Loucy (cell line): ENCODE results near the gene PRKCQ.

Experiments used
- H2AFZ ChIP-seq: fragments of 200-600 bp; sonication (generic); 2 replicates; pipeline ENCODE4 v1.6.0; 2016; ENCODE audit warnings: antibody characterized with exemption, mild to moderate bottlenecking, low read length, moderate library complexity
- H3F3A ChIP-seq: fragments of 200-600 bp; 2 replicates; pipeline ENCODE4 v1.6.0; 2016; ENCODE audit warnings: antibody characterized with exemption, low read depth, mild to moderate bottlenecking
- H3K27me3 ChIP-seq: fragments of 200-600 bp; sonication (generic); 2 replicates; pipeline ENCODE4 v1.6.1; 2014; ENCODE audit warnings: low read length, mild to moderate bottlenecking; ENCODE audit not compliant: insufficient read depth, poor library complexity, severe bottlenecking
- H3K36me3 ChIP-seq: fragments of 200-600 bp; sonication (generic); 2 replicates; pipeline ENCODE4 v1.6.1; 2016; ENCODE audit warnings: low read length; ENCODE audit not compliant: insufficient read depth
- H3K4me1 ChIP-seq: fragments of 200-600 bp; sonication (generic); 2 replicates; pipeline ENCODE4 v1.5.1; 2014; ENCODE audit warnings: low read length, mild to moderate bottlenecking; ENCODE audit not compliant: insufficient read depth, poor library complexity, severe bottlenecking
- H3K4me2 ChIP-seq: fragments of 200-600 bp; sonication (generic); 2 replicates; pipeline ENCODE4 v1.6.0; 2014; ENCODE audit warnings: antibody characterized with exemption, low read length, low read depth, mild to moderate bottlenecking; ENCODE audit not compliant: poor library complexity, severe bottlenecking
- H3K4me3 ChIP-seq: fragments of 200-600 bp; sonication (generic); 2 replicates; pipeline ENCODE4 v1.5.1; 2014; ENCODE audit warnings: low read length, mild to moderate bottlenecking, mixed read lengths; ENCODE audit not compliant: poor library complexity, severe bottlenecking
- H3K79me2 ChIP-seq: fragments of 200-600 bp; sonication (generic); 2 replicates; pipeline ENCODE4 v1.6.1; 2014; ENCODE audit warnings: low read length; ENCODE audit not compliant: insufficient read depth
- H3K9ac ChIP-seq: fragments of 200-600 bp; sonication (generic); 2 replicates; pipeline ENCODE4 v1.6.0; 2014; ENCODE audit warnings: mild to moderate bottlenecking, low read depth, low read length, moderate library complexity; ENCODE audit not compliant: poor library complexity, severe bottlenecking
- H3K9me2 ChIP-seq: fragments of 200-600 bp; sonication (generic); replicated peaks from 2 replicates; pipeline ENCODE4 v1.6.1; 2016; ENCODE audit warnings: low read depth, low read length, mixed read lengths
- H3K9me3 ChIP-seq: fragments of 200-600 bp; sonication (generic); 2 replicates; pipeline ENCODE4 v1.6.1; 2014; ENCODE audit warnings: mild to moderate bottlenecking, antibody characterized with exemption, low read length, low read depth; ENCODE audit not compliant: insufficient read depth
- H4K20me1 ChIP-seq: fragments of 200-600 bp; sonication (generic); 2 replicates; pipeline ENCODE4 v1.6.0; 2014; ENCODE audit warnings: antibody characterized with exemption, low read length, mild to moderate bottlenecking; ENCODE audit not compliant: insufficient read depth, poor library complexity, severe bottlenecking
- CTCF ChIP-seq: fragments of 200-600 bp; sonication (generic); conservative IDR thresholded peaks from 2 replicates; pipeline ENCODE4 v1.5.1; 2014; ENCODE audit warnings: mild to moderate bottlenecking, antibody characterized with exemption, low read length
- EZH2phosphoT487 ChIP-seq: fragments of 200-600 bp; IDR thresholded peaks from 2 replicates; pipeline ENCODE4 v1.6.1; 2018; ENCODE audit warnings: antibody characterized with exemption, mild to moderate bottlenecking, moderate library complexity, borderline replicate concordance

PRKCQ gene

GRCh38 chr10:6602700-6603084 lies 22.6 kb upstream of the PRKCQ start:
- Histone ChIP-seq H3K27me3 (no peaks in the 10 kb centered on the region), H3F3A (no peaks in the 10 kb centered on the region), H3K79me2 (no peaks in the 10 kb centered on the region), H4K20me1 (no peaks in the 10 kb centered on the region), H3K4me2 (no peak overlapping the region), H3K9me2 (no peaks in the 10 kb centered on the region), H3K9ac (no peak overlapping the region), H2AFZ (no peak overlapping the region), H3K4me3 (no peak overlapping the region), H3K9me3 (no peaks in the 10 kb centered on the region), H3K36me3 (no peaks in the 10 kb centered on the region), H3K4me1 (peaks cover 44% of the 10 kb centered on the region)
- TF ChIP-seq CTCF, result no peak
- no peak for TF ChIP-seq EZH2phosphoT487

GRCh38 chr10:6602026-6602699 lies 22.1 kb upstream of the PRKCQ start:
- TF ChIP-seq CTCF (no peak), EZH2phosphoT487 (no peak)
- H3K4me2 ChIP-seq, result peak overlapping the region; percentile 24
- no peaks in the 10 kb centered on the region for H4K20me1 ChIP-seq
- no peaks in the 10 kb centered on the region for H3K79me2 ChIP-seq
- no peak overlapping the region for H3K9ac ChIP-seq
- no peak overlapping the region for H3K4me3 ChIP-seq
- H2AFZ ChIP-seq, result no peak overlapping the region
- H3K4me1 ChIP-seq, result peaks cover 46% of the 10 kb centered on the region
- H3K36me3 ChIP-seq, result no peaks in the 10 kb centered on the region
- H3K27me3 ChIP-seq, result no peaks in the 10 kb centered on the region
- H3K9me3 ChIP-seq, result no peaks in the 10 kb centered on the region
- H3F3A ChIP-seq, result no peaks in the 10 kb centered on the region
- H3K9me2 ChIP-seq, result no peaks in the 10 kb centered on the region

GRCh38 chr10:6601246-6601805 lies 21.2 kb upstream of the PRKCQ start:
- H3K9ac ChIP-seq, result no peak overlapping the region
- H3K9me2 ChIP-seq, result no peaks in the 10 kb centered on the region
- TF ChIP-seq CTCF, result peak; percentile 36
- TF ChIP-seq EZH2phosphoT487, result no peak
- no peak overlapping the region for H3K4me3 ChIP-seq
- no peaks in the 10 kb centered on the region for H3F3A ChIP-seq
- H3K27me3 ChIP-seq, result no peaks in the 10 kb centered on the region
- no peaks in the 10 kb centered on the region for H3K79me2 ChIP-seq
- no peaks in the 10 kb centered on the region for H3K9me3 ChIP-seq
- peaks cover 47% of the 10 kb centered on the region for H3K4me1 ChIP-seq
- H3K4me2 ChIP-seq, result peak overlapping the region; percentile 33
- no peak overlapping the region for H2AFZ ChIP-seq
- no peaks in the 10 kb centered on the region for H4K20me1 ChIP-seq
- no peaks in the 10 kb centered on the region for H3K36me3 ChIP-seq
